ENCODE data around the gene PSMA3. TPM values are rescaled to one million over a fixed set of nuclear protein-coding genes. Genes with fewer than 3 reads are reported as not detected.

Gene PSMA3
- total RNA-seq, 2 donors from 2014 or later = 100 to 138 TPM

- intact Hi-C loops (cut with DNase I, micrococcal nuclease) = no loop called here
- no peak for ATAC-seq
These were observed 52.1 kb downstream of the PSMA3 start for GRCh38 chr14:58296726-58297125.

GRCh38 chr14:58297412-58297761 is 52.7 kb downstream of the PSMA3 start:
- DNase-seq (peak in 1 of 2 donors; percentile 60), ATAC-seq (peak; percentile 17)
- intact Hi-C loops (cut with DNase I, micrococcal nuclease) = no loop called here

More at GRCh38 chr14:58296726-58297125, 52.1 kb downstream of the PSMA3 start:
- no peak for DNase-seq

- intact Hi-C loops (cut with DNase I, micrococcal nuclease) = no loop called here
- DNase-seq = peak; percentile 98 to 99
- peak; percentile 87 for ATAC-seq
These were observed 53.3 kb downstream of the PSMA3 start for GRCh38 chr14:58297762-58298476.

- ATAC-seq (peak; percentile 37), DNase-seq (peak; percentile 84 to 97)
- intact Hi-C loops (cut with DNase I, micrococcal nuclease) = no loop called here
These were observed 54.1 kb downstream of the PSMA3 start, which contains the start of gene ARID4A for GRCh38 chr14:58298477-58299400. Gene ARID4A (plus strand): TSS chr14:58298555. CDS start chr14:58299855, 1,300 bp downstream.

GRCh38 chr14:58299401-58300330 is 55.0 kb downstream of the PSMA3 start:
- ATAC-seq (no peak), DNase-seq (peak; percentile 39 to 47)
- intact Hi-C loops (cut with DNase I, micrococcal nuclease) = no loop called here

GRCh38 chr14:58301416-58301815 is 56.8 kb downstream of the PSMA3 start:
- no peak for ATAC-seq
- intact Hi-C loops (cut with DNase I, micrococcal nuclease) = no loop called here

GRCh38 chr14:58305730-58306129 is 61.1 kb downstream of the PSMA3 start:
- no peak for DNase-seq
- ATAC-seq = no peak
- intact Hi-C loops (cut with DNase I, micrococcal nuclease) = no loop called here

More at GRCh38 chr14:58301416-58301815, 56.8 kb downstream of the PSMA3 start:
- no peak for DNase-seq

- intact Hi-C loops (cut with DNase I, micrococcal nuclease) = no loop called here
- ATAC-seq = no peak
- DNase-seq = no peak
These were observed 63.1 kb downstream of the PSMA3 start for GRCh38 chr14:58307597-58308316.

GRCh38 chr14:58309086-58309485 is 64.4 kb downstream of the PSMA3 start:
- ATAC-seq (no peak), DNase-seq (no peak)
- intact Hi-C loops (cut with DNase I, micrococcal nuclease) = no loop called here

- ATAC-seq (peak; percentile 41), DNase-seq (no peak)
- intact Hi-C loops (cut with DNase I, micrococcal nuclease) = no loop called here
These were observed 69.1 kb downstream of the PSMA3 start for GRCh38 chr14:58313699-58314098.

GRCh38 chr14:58315606-58316005 is 71.0 kb downstream of the PSMA3 start:
- no peak for DNase-seq
- no peak for ATAC-seq
- intact Hi-C loops (cut with DNase I, micrococcal nuclease) = no loop called here

Other genes with a start within 250 kb of the PSMA3 start
- 1 to 10 TPM in 1 of 2 donors, under 1 TPM in 1; 0.82 to 2.7 TPM for gene ARMH4, start 92.6 kb upstream of the PSMA3 start, total RNA-seq
- 10 to 100 TPM; 52.9 to 53.8 TPM for gene ACTR10, start 44.7 kb upstream of the PSMA3 start, total RNA-seq
- gene ARID4A, start 53.7 kb downstream of the PSMA3 start, total RNA-seq = 10 to 100 TPM; 23.4 to 34.0 TPM
- under 1 TPM; 0.73 to 0.79 TPM for gene TOMM20L, start 151.1 kb downstream of the PSMA3 start, total RNA-seq
- 10 to 100 TPM; 22.8 to 25.5 TPM for gene TIMM9, start 182.7 kb downstream of the PSMA3 start, total RNA-seq
- 10 to 100 TPM; 13.1 to 13.6 TPM for gene KIAA0586, start 182.9 kb downstream of the PSMA3 start, total RNA-seq

Data from left colon (tissue), 2 donors.